Hepatocyte (in vitro differentiated cells): ENCODE measurements around the gene CHCHD10. TPM values are rescaled to one million over a fixed set of nuclear protein-coding genes. Genes with fewer than 3 reads are reported as not detected.

Experiments
- DNase-seq: peaks from one replicate; pipeline ENCODE4 v3.0.0-alpha.2; 2016; ENCODE audit warnings: low spot score
- H2AFZ ChIP-seq: fragments of 200-600 bp; sonication (generic); 2 replicates; pipeline ENCODE4 v1.6.0; 2016; ENCODE audit warnings: antibody characterized with exemption, mild to moderate bottlenecking
- H3K27ac ChIP-seq: fragments of 200-600 bp; sonication (generic); 2 replicates; pipeline ENCODE4 v1.5.1; 2016; ENCODE audit warnings: mild to moderate bottlenecking
- H3K27me3 ChIP-seq: fragments of 200-600 bp; sonication (generic); 2 replicates; pipeline ENCODE4 v1.6.1; 2016
- H3K36me3 ChIP-seq: fragments of 200-600 bp; sonication (generic); replicated peaks from 2 replicates; pipeline ENCODE4 v1.5.1; 2016; ENCODE audit warnings: low read depth; ENCODE audit not compliant: insufficient read depth
- H3K4me1 ChIP-seq: fragments of 200-600 bp; sonication (generic); 2 replicates; pipeline ENCODE4 v1.5.1; 2016; ENCODE audit warnings: mild to moderate bottlenecking, moderate library complexity; ENCODE audit not compliant: insufficient read depth
- H3K4me2 ChIP-seq: fragments of 200-600 bp; sonication (generic); 2 replicates; pipeline ENCODE4 v1.6.0; 2016
- H3K4me3 ChIP-seq: fragments of 200-600 bp; sonication (generic); 2 replicates; pipeline ENCODE4 v1.5.1; 2016; ENCODE audit warnings: mild to moderate bottlenecking
- H3K79me2 ChIP-seq: fragments of 200-600 bp; sonication (generic); 2 replicates; pipeline ENCODE4 v1.6.0; 2017; ENCODE audit warnings: mild to moderate bottlenecking
- H3K9me2 ChIP-seq: fragments of 200-600 bp; sonication (generic); replicated peaks from 2 replicates; pipeline ENCODE4 v1.6.0; 2017; ENCODE audit warnings: mild to moderate bottlenecking; ENCODE audit not compliant: insufficient read depth
- H3K9me3 ChIP-seq: fragments of 200-600 bp; sonication (generic); 2 replicates; pipeline ENCODE4 v1.5.1; 2016; ENCODE audit warnings: low read depth, mild to moderate bottlenecking
- H4K20me1 ChIP-seq: fragments of 200-600 bp; sonication (generic); 2 replicates; pipeline ENCODE4 v1.6.0; 2016; ENCODE audit warnings: mild to moderate bottlenecking; ENCODE audit not compliant: insufficient read depth, poor library complexity, severe bottlenecking
- CTCF ChIP-seq: fragments of 200-600 bp; sonication (generic); IDR thresholded peaks from 2 replicates; pipeline ENCODE4 v1.5.1; 2016; ENCODE audit warnings: antibody characterized with exemption, mild to moderate bottlenecking; ENCODE audit not compliant: poor library complexity
- EZH2 ChIP-seq: fragments of 200-600 bp; sonication (generic); IDR thresholded peaks from 2 replicates; pipeline ENCODE4 v1.6.1; 2016; ENCODE audit warnings: antibody characterized with exemption, mild to moderate bottlenecking, borderline replicate concordance
- EZH2phosphoT487 ChIP-seq: fragments of 200-600 bp; sonication (generic); IDR thresholded peaks from one replicate; pipeline ENCODE4 v1.6.1; 2018; ENCODE audit warnings: antibody characterized with exemption, mild to moderate bottlenecking, low read depth, moderate library complexity; ENCODE audit not compliant: unreplicated experiment, severe bottlenecking
- WGBS: methylation state at CpG from one replicate; pipeline ENCODE4 v1.1.6; 2016; ENCODE audit warnings: low lambda C conversion rate; ENCODE audit errors: missing lambda C conversion rate; 5-methylcytosine and 5-hydroxymethylcytosine counted together
- polyA plus RNA-seq: library from polyadenylated mRNA; unstranded; fragments of >200 nt; fragmentation: Nextera tagmentation; extraction: Ambion mirVana; gene quantifications from 2 replicates; pipeline ENCODE4 v1.2.1, GENCODE V29; 2016
- total RNA-seq: library from RNA; depleted of rRNA; stranded (reverse); fragments of >200 nt; gene quantifications from 2 replicates; pipeline ENCODE4 v1.2.3, GENCODE V29; 2014

Gene CHCHD10
- total and polyA plus RNA-seq, 2 experiments from 2014 or later: 36.5 to 68.1 TPM

GRCh38 chr22:23786752-23787599, 19.2 kb upstream of the CHCHD10 start, which contains the start of gene SMARCB1:
Gene SMARCB1 (plus strand): TSS chr22:23786966. CDS start chr22:23787170, 204 bp downstream.
- Histone ChIP-seq H2AFZ (peak within 1 kb of the TSS; percentile 77), H3K27me3 (no peaks in the 10 kb centered on the region), H3K4me1 (peaks cover 67% of the 10 kb centered on the region), H3K36me3 (no peaks in the 10 kb centered on the region), H4K20me1 (peaks cover 46% of the 10 kb centered on the region), H3K27ac (peak within 1 kb of the TSS; percentile 100), H3K79me2 (peaks cover 48% of the 10 kb centered on the region), H3K9me2 (no peaks in the 10 kb centered on the region), H3K4me2 (peak within 1 kb of the TSS; percentile 85), H3K9me3 (no peaks in the 10 kb centered on the region), H3K4me3 (peak within 1 kb of the TSS; percentile 91)
- TF ChIP-seq EZH2phosphoT487: no peak
- TF ChIP-seq EZH2: no peak
- TF ChIP-seq CTCF: no peak
- 1% methylated on average over 67 of the region's 97 CpGs for WGBS
- peak; percentile 96 for DNase-seq

DNA sequence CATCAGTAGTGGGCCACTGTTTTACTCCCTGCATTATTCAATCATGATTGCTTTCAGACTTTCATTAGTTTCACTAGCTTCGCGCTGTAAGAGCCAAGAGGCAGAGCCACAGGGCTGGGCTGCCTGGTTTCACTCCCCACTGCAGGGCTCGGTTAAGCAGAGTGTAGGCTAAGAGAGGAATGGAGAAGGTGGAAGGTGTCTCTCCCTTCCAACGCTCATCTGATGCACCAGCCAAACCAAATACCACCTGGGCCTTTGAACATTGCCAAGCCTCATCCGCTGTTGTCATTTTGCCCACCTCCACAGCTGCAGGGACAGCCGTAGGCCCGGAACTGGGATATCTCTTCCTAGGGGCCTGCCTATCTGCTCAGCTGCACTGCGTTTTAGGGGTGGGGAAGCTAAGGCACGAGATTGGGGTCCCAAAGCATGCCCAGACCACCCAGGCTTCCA, 18.5 kb upstream of the CHCHD10 start:
- no peak for DNase-seq
- H3K9me3 ChIP-seq: no peaks in the 10 kb centered on the region
- H3K27ac ChIP-seq: peak overlapping the region; percentile 100
- peak overlapping the region; percentile 85 for H3K4me2 ChIP-seq
- H3K4me3 ChIP-seq: no peak overlapping the region
- peaks cover 41% of the 10 kb centered on the region for H3K79me2 ChIP-seq
- peaks cover 40% of the 10 kb centered on the region for H4K20me1 ChIP-seq
- no peaks in the 10 kb centered on the region for H3K9me2 ChIP-seq
- no peaks in the 10 kb centered on the region for H3K36me3 ChIP-seq
- 73% methylated on average over 9 of the region's 9 CpGs for WGBS
- peak overlapping the region; percentile 77 for H2AFZ ChIP-seq
- TF ChIP-seq EZH2phosphoT487 (no peak), CTCF (no peak), EZH2 (no peak)
- peaks cover 67% of the 10 kb centered on the region for H3K4me1 ChIP-seq
- no peaks in the 10 kb centered on the region for H3K27me3 ChIP-seq

DNA sequence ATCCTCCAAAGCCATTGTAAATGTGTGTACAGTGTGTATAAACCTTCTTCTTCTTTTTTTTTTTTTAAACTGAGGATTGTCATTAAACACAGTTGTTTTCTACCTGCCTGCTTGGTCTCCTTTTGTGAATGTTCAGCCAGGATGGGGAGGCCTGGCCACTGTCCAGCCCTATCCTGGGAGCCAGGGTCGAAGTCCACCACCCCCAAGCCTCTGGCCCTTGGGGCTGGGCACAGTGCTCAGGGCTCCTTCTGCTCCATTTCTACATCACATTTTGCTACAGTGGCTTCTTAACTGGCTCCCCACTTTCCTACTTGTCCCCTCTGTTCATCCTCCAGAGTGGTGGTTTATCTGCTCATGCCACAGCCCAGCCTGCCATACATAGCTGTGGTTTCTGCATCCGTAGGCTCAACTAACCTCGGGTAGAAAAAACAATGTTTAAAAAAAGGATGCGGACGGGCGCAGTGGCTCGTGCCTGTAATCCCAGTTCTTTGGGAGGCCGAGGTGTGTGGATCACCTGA, 16.5 kb upstream of the CHCHD10 start:
- TF ChIP-seq EZH2: no peak
- TF ChIP-seq CTCF: no peak
- no peak for TF ChIP-seq EZH2phosphoT487
- peaks cover 21% of the 10 kb centered on the region for H3K79me2 ChIP-seq
- H4K20me1 ChIP-seq: peaks cover 19% of the 10 kb centered on the region
- H3K36me3 ChIP-seq: no peaks in the 10 kb centered on the region
- H3K9me3 ChIP-seq: no peaks in the 10 kb centered on the region
- WGBS: 79% methylated on average over 8 of the region's 8 CpGs
- H3K4me2 ChIP-seq: peak overlapping the region; percentile 62
- H2AFZ ChIP-seq: no peak overlapping the region
- no peaks in the 10 kb centered on the region for H3K9me2 ChIP-seq
- no peak overlapping the region for H3K4me3 ChIP-seq
- peak overlapping the region; percentile 75 for H3K27ac ChIP-seq
- H3K4me1 ChIP-seq: peaks cover 50% of the 10 kb centered on the region
- no peaks in the 10 kb centered on the region for H3K27me3 ChIP-seq
- peak; percentile 54 for DNase-seq
